NCI-H2196 treated with DMSO at 0.1 percent for 48 hours (cell line): Measurements from ENCODE around the gene GNB1L.

ENCODE experiments used
- DNase-seq: peaks from one replicate; lab custom pipeline; 2025; ENCODE audit not compliant: unreplicated experiment; lab: John Stamatoyannopoulos, UW

GNB1L gene

GRCh38 chr22:19864538-19865106 lies 9.9 kb upstream of the GNB1L start:
- no peak for DNase-seq

GRCh38 chr22:19863571-19863970 lies 8.9 kb upstream of the GNB1L start:
- no peak for DNase-seq

GRCh38 chr22:19862619-19863246 lies 8.1 kb upstream of the GNB1L start:
- DNase-seq, result no peak

- no peak for DNase-seq
Observed at GRCh38 chr22:19859861-19860510, 5.3 kb upstream of the GNB1L start.

- no peak for DNase-seq
Observed at GRCh38 chr22:19857382-19857781, 2.7 kb upstream of the GNB1L start.

GRCh38 chr22:19855504-19856409 lies 1.1 kb upstream of the GNB1L start:
- DNase-seq, result peak; percentile 23

- DNase-seq, result no peak
Observed at GRCh38 chr22:19853879-19854777, 546 bp downstream of the GNB1L start.

- DNase-seq, result no peak
Observed at GRCh38 chr22:19853058-19853878, 1.4 kb downstream of the GNB1L start.

GRCh38 chr22:19852177-19852781 lies 2.4 kb downstream of the GNB1L start:
- DNase-seq, result no peak

GRCh38 chr22:19851291-19852176 lies 3.1 kb downstream of the GNB1L start:
- DNase-seq, result no peak

GRCh38 chr22:19850763-19851109 lies 3.9 kb downstream of the GNB1L start:
- no peak for DNase-seq

GRCh38 chr22:19849835-19850762 lies 4.6 kb downstream of the GNB1L start:
- DNase-seq, result no peak

- peak; percentile 7 for DNase-seq
Observed at GRCh38 chr22:19848298-19849224, 6.1 kb downstream of the GNB1L start.

- DNase-seq, result no peak
Observed at GRCh38 chr22:19847345-19847632, 7.4 kb downstream of the GNB1L start.

GRCh38 chr22:19846620-19847344 lies 7.9 kb downstream of the GNB1L start:
- no peak for DNase-seq
